ENCODE measurements around the gene TET3. TPM values are rescaled to one million over a fixed set of nuclear protein-coding genes. Genes with fewer than 3 reads are reported as not detected.

The TET3 gene
- polyA plus RNA-seq, 2 donors, result 4.5 to 6.7 TPM

- H3K27ac ChIP-seq (ENCODE audit: low read depth in 2 of 2, low read length in 1 of 2), result no peak overlapping the region
- H3K27me3 ChIP-seq (ENCODE audit: control insufficient read depth in 1 of 2, insufficient read depth in 2 of 2, low read length in 2 of 2), result no peaks in the 10 kb centered on the region
- no peaks in the 10 kb centered on the region for H3K36me3 ChIP-seq (ENCODE audit: control insufficient read depth in 2 of 2, insufficient read depth in 2 of 2, low read length in 1 of 2)
- 92 to 93% methylated on average over 3 of the region's 3 CpGs for WGBS, 2 donors
- peaks cover 3% of the 10 kb centered on the region in 2 donors for H3K4me1 ChIP-seq (ENCODE audit: control insufficient read depth in 2 of 2, insufficient read depth in 2 of 2, low read length in 1 of 2)
- no peak overlapping the region for H3K4me3 ChIP-seq (ENCODE audit: low read depth in 1 of 2, low read length in 2 of 2)
- H3K9me3 ChIP-seq (ENCODE audit: control insufficient read depth in 2 of 2, insufficient read depth in 1 of 2, low read depth in 1 of 2, low read length in 1 of 2), result no peaks in the 10 kb centered on the region
Observed at GRCh38 chr2:73975731-73976130, 9.0 kb upstream of the TET3 start.

GRCh38 chr2:73976803-73977202, 7.9 kb upstream of the TET3 start:
- no peak overlapping the region for H3K27ac ChIP-seq (ENCODE audit: low read depth in 2 of 2, low read length in 1 of 2)
- no peak overlapping the region for H3K4me3 ChIP-seq (ENCODE audit: low read depth in 1 of 2, low read length in 2 of 2)
- H3K4me1 ChIP-seq (ENCODE audit: control insufficient read depth in 2 of 2, insufficient read depth in 2 of 2, low read length in 1 of 2), result peaks cover 2 to 3% of the 10 kb centered on the region in 2 donors
- no peaks in the 10 kb centered on the region for H3K36me3 ChIP-seq (ENCODE audit: control insufficient read depth in 2 of 2, insufficient read depth in 2 of 2, low read length in 1 of 2)
- H3K27me3 ChIP-seq (ENCODE audit: control insufficient read depth in 1 of 2, insufficient read depth in 2 of 2, low read length in 2 of 2), result no peaks in the 10 kb centered on the region
- H3K9me3 ChIP-seq (ENCODE audit: control insufficient read depth in 2 of 2, insufficient read depth in 1 of 2, low read depth in 1 of 2, low read length in 1 of 2), result no peaks in the 10 kb centered on the region
- WGBS, 2 donors, result 88 to 100% methylated on average over 1 of the region's 1 CpG

- H3K4me1 ChIP-seq (ENCODE audit: control insufficient read depth in 2 of 2, insufficient read depth in 2 of 2, low read length in 1 of 2), result peaks cover 5 to 7% of the 10 kb centered on the region in 2 donors
- WGBS, 2 donors, result 94 to 97% methylated on average over 2 of the region's 2 CpGs
- no peaks in the 10 kb centered on the region for H3K27me3 ChIP-seq (ENCODE audit: control insufficient read depth in 1 of 2, insufficient read depth in 2 of 2, low read length in 2 of 2)
- H3K36me3 ChIP-seq (ENCODE audit: control insufficient read depth in 2 of 2, insufficient read depth in 2 of 2, low read length in 1 of 2), result no peaks in the 10 kb centered on the region
- no peak overlapping the region for H3K27ac ChIP-seq (ENCODE audit: low read depth in 2 of 2, low read length in 1 of 2)
- H3K4me3 ChIP-seq (ENCODE audit: low read depth in 1 of 2, low read length in 2 of 2), result no peak overlapping the region
- H3K9me3 ChIP-seq (ENCODE audit: control insufficient read depth in 2 of 2, insufficient read depth in 1 of 2, low read depth in 1 of 2, low read length in 1 of 2), result no peaks in the 10 kb centered on the region
Observed at GRCh38 chr2:73977466-73977865, 7.2 kb upstream of the TET3 start.

- peaks cover 7% of the 10 kb centered on the region in 2 donors for H3K4me1 ChIP-seq (ENCODE audit: control insufficient read depth in 2 of 2, insufficient read depth in 2 of 2, low read length in 1 of 2)
- H3K36me3 ChIP-seq (ENCODE audit: control insufficient read depth in 2 of 2, insufficient read depth in 2 of 2, low read length in 1 of 2), result no peaks in the 10 kb centered on the region
- no peak overlapping the region for H3K4me3 ChIP-seq (ENCODE audit: low read depth in 1 of 2, low read length in 2 of 2)
- H3K27ac ChIP-seq (ENCODE audit: low read depth in 2 of 2, low read length in 1 of 2), result no peak overlapping the region
- no peaks in the 10 kb centered on the region for H3K9me3 ChIP-seq (ENCODE audit: control insufficient read depth in 2 of 2, insufficient read depth in 1 of 2, low read depth in 1 of 2, low read length in 1 of 2)
- H3K27me3 ChIP-seq (ENCODE audit: control insufficient read depth in 1 of 2, insufficient read depth in 2 of 2, low read length in 2 of 2), result no peaks in the 10 kb centered on the region
- WGBS, 2 donors, result 55 to 61% methylated on average over 5 of the region's 5 CpGs
Observed at GRCh38 chr2:73979021-73979420, 5.7 kb upstream of the TET3 start.

GRCh38 chr2:73979686-73980085, 5.0 kb upstream of the TET3 start:
- H3K4me3 ChIP-seq (ENCODE audit: low read depth in 1 of 2, low read length in 2 of 2), result no peak overlapping the region
- H3K9me3 ChIP-seq (ENCODE audit: control insufficient read depth in 2 of 2, insufficient read depth in 1 of 2, low read depth in 1 of 2, low read length in 1 of 2), result no peaks in the 10 kb centered on the region
- H3K4me1 ChIP-seq (ENCODE audit: control insufficient read depth in 2 of 2, insufficient read depth in 2 of 2, low read length in 1 of 2), result peaks cover 7% of the 10 kb centered on the region in 2 donors
- 24 to 28% methylated on average over 3 of the region's 3 CpGs for WGBS, 2 donors
- no peaks in the 10 kb centered on the region for H3K27me3 ChIP-seq (ENCODE audit: control insufficient read depth in 1 of 2, insufficient read depth in 2 of 2, low read length in 2 of 2)
- H3K27ac ChIP-seq (ENCODE audit: low read depth in 2 of 2, low read length in 1 of 2), result peak overlapping the region; percentile 36 to 51
- H3K36me3 ChIP-seq (ENCODE audit: control insufficient read depth in 2 of 2, insufficient read depth in 2 of 2, low read length in 1 of 2), result no peaks in the 10 kb centered on the region

- WGBS, 2 donors, result 50 to 65% methylated on average over 2 of the region's 2 CpGs
- Histone ChIP-seq H3K27me3 (ENCODE audit: control insufficient read depth in 1 of 2, insufficient read depth in 2 of 2, low read length in 2 of 2) (no peaks in the 10 kb centered on the region), H3K9me3 (ENCODE audit: control insufficient read depth in 2 of 2, insufficient read depth in 1 of 2, low read depth in 1 of 2, low read length in 1 of 2) (no peaks in the 10 kb centered on the region), H3K27ac (ENCODE audit: low read depth in 2 of 2, low read length in 1 of 2) (peak overlapping the region in 1 of 2 donors; percentile 37), H3K4me3 (ENCODE audit: low read depth in 1 of 2, low read length in 2 of 2) (peak overlapping the region in 1 of 2 donors; percentile 49), H3K36me3 (ENCODE audit: control insufficient read depth in 2 of 2, insufficient read depth in 2 of 2, low read length in 1 of 2) (no peaks in the 10 kb centered on the region), H3K4me1 (ENCODE audit: control insufficient read depth in 2 of 2, insufficient read depth in 2 of 2, low read length in 1 of 2) (peaks cover 7% of the 10 kb centered on the region in 2 donors)
Observed at GRCh38 chr2:73980566-73980965, 4.1 kb upstream of the TET3 start.

GRCh38 chr2:73981081-73982001, 3.4 kb upstream of the TET3 start:
- peak overlapping the region; percentile 43 to 49 for H3K4me3 ChIP-seq (ENCODE audit: low read depth in 1 of 2, low read length in 2 of 2)
- H3K36me3 ChIP-seq (ENCODE audit: control insufficient read depth in 2 of 2, insufficient read depth in 2 of 2, low read length in 1 of 2), result no peaks in the 10 kb centered on the region
- H3K4me1 ChIP-seq (ENCODE audit: control insufficient read depth in 2 of 2, insufficient read depth in 2 of 2, low read length in 1 of 2), result peaks cover 12 to 14% of the 10 kb centered on the region in 2 donors
- no peaks in the 10 kb centered on the region for H3K9me3 ChIP-seq (ENCODE audit: control insufficient read depth in 2 of 2, insufficient read depth in 1 of 2, low read depth in 1 of 2, low read length in 1 of 2)
- no peaks in the 10 kb centered on the region for H3K27me3 ChIP-seq (ENCODE audit: control insufficient read depth in 1 of 2, insufficient read depth in 2 of 2, low read length in 2 of 2)
- WGBS, 2 donors, result 10 to 13% methylated on average over 31 of the region's 31 CpGs
- peak overlapping the region; percentile 91 to 96 for H3K27ac ChIP-seq (ENCODE audit: low read depth in 2 of 2, low read length in 1 of 2)

GRCh38 chr2:73982140-73982617, 2.5 kb upstream of the TET3 start:
- Histone ChIP-seq H3K36me3 (ENCODE audit: control insufficient read depth in 2 of 2, insufficient read depth in 2 of 2, low read length in 1 of 2) (no peaks in the 10 kb centered on the region), H3K4me1 (ENCODE audit: control insufficient read depth in 2 of 2, insufficient read depth in 2 of 2, low read length in 1 of 2) (peaks cover 12 to 21% of the 10 kb centered on the region in 2 donors), H3K27ac (ENCODE audit: low read depth in 2 of 2, low read length in 1 of 2) (peak overlapping the region; percentile 91 to 96), H3K27me3 (ENCODE audit: control insufficient read depth in 1 of 2, insufficient read depth in 2 of 2, low read length in 2 of 2) (no peaks in the 10 kb centered on the region), H3K9me3 (ENCODE audit: control insufficient read depth in 2 of 2, insufficient read depth in 1 of 2, low read depth in 1 of 2, low read length in 1 of 2) (no peaks in the 10 kb centered on the region), H3K4me3 (ENCODE audit: low read depth in 1 of 2, low read length in 2 of 2) (peak overlapping the region in 1 of 2 donors; percentile 49)
- whole genome bisulfite sequencing, 2 donors, result 32 to 38% methylated on average over 7 of the region's 7 CpGs

- 16 to 24% methylated on average over 35 of the region's 35 CpGs for WGBS, 2 donors
- Histone ChIP-seq H3K27me3 (ENCODE audit: control insufficient read depth in 1 of 2, insufficient read depth in 2 of 2, low read length in 2 of 2) (no peaks in the 10 kb centered on the region), H3K9me3 (ENCODE audit: control insufficient read depth in 2 of 2, insufficient read depth in 1 of 2, low read depth in 1 of 2, low read length in 1 of 2) (no peaks in the 10 kb centered on the region), H3K4me1 (ENCODE audit: control insufficient read depth in 2 of 2, insufficient read depth in 2 of 2, low read length in 1 of 2) (peaks cover 16 to 30% of the 10 kb centered on the region in 2 donors), H3K4me3 (ENCODE audit: low read depth in 1 of 2, low read length in 2 of 2) (peak overlapping the region; percentile 71 to 90), H3K36me3 (ENCODE audit: control insufficient read depth in 2 of 2, insufficient read depth in 2 of 2, low read length in 1 of 2) (no peaks in the 10 kb centered on the region), H3K27ac (ENCODE audit: low read depth in 2 of 2, low read length in 1 of 2) (peak overlapping the region; percentile 96 to 97)
Observed at GRCh38 chr2:73983322-73984202, 1.1 kb upstream of the TET3 start.
